OCI-M2 (cell line): ENCODE measurements around the gene TNXB.

Source experiments
- DNase-seq: peaks from one replicate; lab custom pipeline; 2025; ENCODE audit not compliant: unreplicated experiment; lab: John Stamatoyannopoulos, UW

The TNXB gene

GRCh38 chr6:32087574-32088486 lies 21.3 kb downstream of the TNXB start:
- DNase-seq: no peak

- no peak for DNase-seq
These were observed 22.2 kb downstream of the TNXB start for GRCh38 chr6:32086661-32087573.

- no peak for DNase-seq
These were observed 23.2 kb downstream of the TNXB start for GRCh38 chr6:32085759-32086459.

- no peak for DNase-seq
These were observed 24.4 kb downstream of the TNXB start for GRCh38 chr6:32084780-32085179.

GRCh38 chr6:32083812-32084768 lies 25.0 kb downstream of the TNXB start:
- no peak for DNase-seq

- DNase-seq: no peak
These were observed 26.2 kb downstream of the TNXB start for GRCh38 chr6:32082935-32083334.

- no peak for DNase-seq
These were observed 26.7 kb downstream of the TNXB start for GRCh38 chr6:32082478-32082877.

- DNase-seq: no peak
These were observed 27.8 kb downstream of the TNXB start for GRCh38 chr6:32081168-32081990.

- DNase-seq: no peak
These were observed 29.4 kb downstream of the TNXB start for GRCh38 chr6:32079566-32080290.

GRCh38 chr6:32076321-32076809 lies 32.8 kb downstream of the TNXB start:
- no peak for DNase-seq

- DNase-seq: no peak
These were observed 33.4 kb downstream of the TNXB start for GRCh38 chr6:32075781-32076180.

- DNase-seq: no peak
These were observed 34.1 kb downstream of the TNXB start for GRCh38 chr6:32074996-32075532.

GRCh38 chr6:32073613-32074012 lies 35.5 kb downstream of the TNXB start:
- no peak for DNase-seq

GRCh38 chr6:32073101-32073500 lies 36.0 kb downstream of the TNXB start:
- no peak for DNase-seq

GRCh38 chr6:32070814-32071543 lies 38.2 kb downstream of the TNXB start:
- DNase-seq: no peak

GRCh38 chr6:32069878-32070515 lies 39.1 kb downstream of the TNXB start:
- no peak for DNase-seq

GRCh38 chr6:32069460-32069859 lies 39.7 kb downstream of the TNXB start:
- DNase-seq: no peak
